Gastroesophageal sphincter (tissue), 4 donors: Measurements from ENCODE around the gene GPX2. TPM values are rescaled to one million over a fixed set of nuclear protein-coding genes. Genes with fewer than 3 reads are reported as not detected.

Experiments
- ATAC-seq: fragments of 150-250 bp; one replicate; pipeline ENCODE4 v1.9.1; 2016; ENCODE audit warnings: mild to moderate bottlenecking, moderate library complexity
- H3K27ac ChIP-seq, 4 donors: fragments of 200-600 bp; sonication (generic) in 3 of 4; 1 replicate in 3 of 4; 2 replicates in 1 of 4; pipeline ENCODE4 v1.5.1; 2016 to 2019
- H3K27me3 ChIP-seq: fragments of 200-600 bp; sonication (generic); one replicate; pipeline ENCODE4 v1.5.1; 2019
- H3K36me3 ChIP-seq, 2 donors: fragments of 200-600 bp; sonication (generic); one replicate each; pipeline ENCODE4 v1.5.1; 2019; ENCODE audit warnings: control low read depth in 1 of 2
- H3K4me1 ChIP-seq, 3 donors: fragments of 200-600 bp; sonication (generic); 1 replicate in 2 of 3; 2 replicates in 1 of 3; pipeline ENCODE4 v1.5.1; 2016 to 2019; ENCODE audit warnings: control low read depth in 2 of 3
- H3K4me3 ChIP-seq, 2 donors: fragments of 200-600 bp; sonication (generic); one replicate each; pipeline ENCODE4 v1.5.1; 2019; ENCODE audit warnings: mild to moderate bottlenecking in 1 of 2, moderate library complexity in 1 of 2
- H3K9me3 ChIP-seq, 3 donors: fragments of 200-600 bp; sonication (generic); one replicate each; pipeline ENCODE4 v1.5.1; 2017 to 2019; ENCODE audit warnings: control low read depth in 2 of 3
- CTCF ChIP-seq, 4 experiments: fragments of 200-600 bp in 2 of 4; fragments of 450-650 bp in 2 of 4; sonication (generic) in 1 of 4; IDR thresholded peaks; one replicate each; pipeline ENCODE4 v1.5.1; 2017 to 2019; ENCODE audit warnings: antibody characterized with exemption in 4 of 4, mild to moderate bottlenecking in 2 of 4, moderate library complexity in 2 of 4
- EP300 ChIP-seq: sonication (generic); formaldehyde crosslinking; IDR thresholded peaks from one replicate; pipeline ENCODE4 v1.6.1; 2017; ENCODE audit warnings: antibody characterized with exemption, mild to moderate bottlenecking
- POLR2A ChIP-seq, 2 donors: fragments of 450-650 bp; IDR thresholded peaks; one replicate each; pipeline ENCODE4 v1.6.1; 2017; ENCODE audit warnings: antibody characterized with exemption in 2 of 2, mild to moderate bottlenecking in 2 of 2, moderate library complexity in 1 of 2
- POLR2AphosphoS5 ChIP-seq: sonication (generic); formaldehyde crosslinking; IDR thresholded peaks from one replicate; pipeline ENCODE4 v1.6.1; 2017; ENCODE audit warnings: antibody characterized with exemption
- WGBS, 2 donors: methylation state at CpG; one replicate each; pipeline ENCODE4 v1.1.5; 2018; ENCODE audit warnings: low coverage in 1 of 2; 5-methylcytosine and 5-hydroxymethylcytosine counted together
- total RNA-seq, 4 donors: library from RNA; depleted of rRNA; stranded (reverse); fragments of >200 nt; gene quantifications; one replicate each; pipeline ENCODE4 v1.1.0, GENCODE V29; 2016

The GPX2 gene
- total RNA-seq, 4 donors from 2014 or later, result 0.93 to 10.6 (median 1.4) TPM; not detected in 1

GRCh38 chr14:64927031-64927430 is 15.5 kb downstream of the GPX2 start:
- no peak for ATAC-seq
- Histone ChIP-seq H3K4me3 (no peak overlapping the region), H3K36me3 (peaks cover 0 to 71% of the 10 kb centered on the region in 2 donors), H3K27me3 (no peaks in the 10 kb centered on the region), H3K9me3 (no peaks in the 10 kb centered on the region), H3K4me1 (peaks cover 0 to 39% (median 15%) of the 10 kb centered on the region in 3 donors), H3K27ac (no peak overlapping the region)
- TF ChIP-seq EP300, result no peak
- no peak for TF ChIP-seq CTCF (IDR thresholded peaks at IDR 0.05)
- no peak for TF ChIP-seq POLR2AphosphoS5
- TF ChIP-seq POLR2A (IDR thresholded peaks at IDR 0.05), result no peak
- 70 to 90% methylated on average over 3 of the region's 3 CpGs for WGBS, 2 donors

- H3K9me3 ChIP-seq, result no peaks in the 10 kb centered on the region
- peaks cover 0 to 66% of the 10 kb centered on the region in 2 donors for H3K36me3 ChIP-seq
- no peak overlapping the region for H3K27ac ChIP-seq
- peaks cover 0 to 39% (median 15%) of the 10 kb centered on the region in 3 donors for H3K4me1 ChIP-seq
- H3K27me3 ChIP-seq, result no peaks in the 10 kb centered on the region
- no peak overlapping the region for H3K4me3 ChIP-seq
- TF ChIP-seq CTCF (IDR thresholded peaks at IDR 0.05) (no peak), EP300 (no peak), POLR2A (IDR thresholded peaks at IDR 0.05) (no peak)
- 57 to 63% methylated on average over 4 of the region's 4 CpGs for WGBS, 2 donors
- no peak for ATAC-seq
Measured at GRCh38 chr14:64926398-64926995, 16.0 kb downstream of the GPX2 start.

GRCh38 chr14:64923015-64923414 is 19.5 kb downstream of the GPX2 start:
- TF ChIP-seq EP300, result no peak
- no peak for TF ChIP-seq POLR2AphosphoS5
- no peak for TF ChIP-seq POLR2A (IDR thresholded peaks at IDR 0.05)
- no peak for TF ChIP-seq CTCF (IDR thresholded peaks at IDR 0.05)
- 89 to 92% methylated on average over 3 of the region's 3 CpGs for WGBS, 2 donors

GRCh38 chr14:64920465-64920864 is 22.1 kb downstream of the GPX2 start:
- 63 to 72% methylated on average over 2 of the region's 2 CpGs for WGBS, 2 donors
- Histone ChIP-seq H3K27me3 (no peaks in the 10 kb centered on the region), H3K27ac (no peak overlapping the region), H3K4me3 (no peak overlapping the region), H3K4me1 (peaks cover 4 to 52% (median 8%) of the 10 kb centered on the region in 3 donors), H3K9me3 (no peaks in the 10 kb centered on the region), H3K36me3 (peaks cover 0 to 17% of the 10 kb centered on the region in 2 donors)
- TF ChIP-seq CTCF (IDR thresholded peaks at IDR 0.05), result no peak
- no peak for ATAC-seq

More at GRCh38 chr14:64923015-64923414, 19.5 kb downstream of the GPX2 start:
- Histone ChIP-seq H3K4me1 (peaks cover 0 to 26% (median 0%) of the 10 kb centered on the region in 3 donors), H3K27me3 (no peaks in the 10 kb centered on the region), H3K27ac (no peak overlapping the region), H3K36me3 (peaks cover 0 to 40% of the 10 kb centered on the region in 2 donors), H3K4me3 (no peak overlapping the region), H3K9me3 (no peaks in the 10 kb centered on the region)
- no peak for ATAC-seq

- 92 to 95% methylated on average over 3 to 4 of the region's 5 CpGs for WGBS, 2 donors
- H3K9me3 ChIP-seq, result no peaks in the 10 kb centered on the region
- H3K27me3 ChIP-seq, result no peaks in the 10 kb centered on the region
- H3K27ac ChIP-seq, result no peak overlapping the region
- no peak for TF ChIP-seq POLR2AphosphoS5
- H3K4me1 ChIP-seq, result peaks cover 6 to 58% (median 13%) of the 10 kb centered on the region in 3 donors
- peaks cover 0 to 9% of the 10 kb centered on the region in 2 donors for H3K36me3 ChIP-seq
- no peak for ATAC-seq
- H3K4me3 ChIP-seq, result no peak overlapping the region
Measured at GRCh38 chr14:64919618-64920017, 22.9 kb downstream of the GPX2 start.
